Naive thymus-derived CD4-positive, alpha-beta T cell (primary cell): ENCODE data around the gene CSRP1. TPM values are rescaled to one million over a fixed set of nuclear protein-coding genes. Genes with fewer than 3 reads are reported as not detected.
A peak's percentile ranks its signal among the peaks of the same experiment; 100 is the strongest.

Experiments used
- ATAC-seq: fragments of 150-1000 bp; cut with Tn5 transposase; 2 replicates; pipeline ENCODE4 v1.10.0; 2021; ENCODE audit warnings: mild to moderate bottlenecking, moderate library complexity
- CTCF ChIA-PET: fragments of 350-600 bp; sonication (Branson Sonifier 250); formaldehyde crosslinking; loops from one replicate; lab custom pipeline; 2021; ENCODE audit warnings: antibody characterized with exemption; lab: Charles Lee
- POLR2A ChIA-PET: fragments of 350-600 bp; sonication (Branson Sonifier 250); formaldehyde crosslinking; loops from one replicate; lab custom pipeline; 2021; ENCODE audit warnings: antibody characterized with exemption, inconsistent platforms; lab: Charles Lee
- DNase-seq, 9 donors: peaks; one replicate each; pipeline versions ENCODE4 v3.0.0 to v3.0.0-alpha.2; 2020 to 2022; ENCODE audit warnings: mixed read lengths in 1 of 9
- H3K27ac ChIP-seq: one replicate; pipeline ENCODE4 v1.7.0; 2013; ENCODE audit warnings: mild to moderate bottlenecking, low read depth, low read length, moderate library complexity
- H3K27me3 ChIP-seq, 2 donors: one replicate each; pipeline ENCODE4 v1.7.0; 2013; ENCODE audit warnings: low read length in 2 of 2, mild to moderate bottlenecking in 2 of 2, moderate library complexity in 2 of 2; ENCODE audit not compliant: control insufficient read depth in 2 of 2, insufficient read depth in 2 of 2
- H3K36me3 ChIP-seq, 3 experiments: 1 replicate in 2 of 3; 2 replicates in 1 of 3; pipeline ENCODE4 v1.7.0; 2013; ENCODE audit warnings: low read length in 3 of 3, mild to moderate bottlenecking in 3 of 3, moderate library complexity in 1 of 3; ENCODE audit not compliant: insufficient read depth in 3 of 3, control insufficient read depth in 2 of 3
- H3K4me1 ChIP-seq, 2 donors: one replicate each; pipeline ENCODE4 v1.7.0; 2013; ENCODE audit warnings: low read length in 2 of 2, mild to moderate bottlenecking in 2 of 2, moderate library complexity in 1 of 2; ENCODE audit not compliant: control insufficient read depth in 2 of 2, insufficient read depth in 2 of 2
- H3K4me3 ChIP-seq: 2 replicates; pipeline ENCODE4 v1.7.0; 2013; ENCODE audit warnings: mild to moderate bottlenecking, low read length
- H3K9me3 ChIP-seq, 3 experiments: 1 replicate in 2 of 3; 2 replicates in 1 of 3; pipeline ENCODE4 v1.7.0; 2013; ENCODE audit warnings: low read length in 3 of 3; ENCODE audit not compliant: control insufficient read depth in 2 of 3
- H3K27ac Mint-ChIP-seq, 9 donors: one replicate each; pipeline ENCODE4 v1.8.0; 2020 to 2022; ENCODE audit warnings: mixed read lengths in 9 of 9, mild to moderate bottlenecking in 8 of 9, moderate library complexity in 5 of 9, inconsistent platforms in 2 of 9
- H3K27me3 Mint-ChIP-seq, 5 donors: one replicate each; pipeline ENCODE4 v1.8.0; 2021 to 2022; ENCODE audit warnings: mixed read lengths in 5 of 5, mild to moderate bottlenecking in 1 of 5
- H3K36me3 Mint-ChIP-seq, 5 donors: one replicate each; pipeline ENCODE4 v1.8.0; 2020 to 2022; ENCODE audit warnings: mixed read lengths in 5 of 5, mild to moderate bottlenecking in 3 of 5, inconsistent platforms in 1 of 5
- H3K4me1 Mint-ChIP-seq, 7 donors: one replicate each; pipeline ENCODE4 v1.8.0; 2020 to 2022; ENCODE audit warnings: mixed read lengths in 7 of 7, mild to moderate bottlenecking in 3 of 7, inconsistent platforms in 1 of 7
- H3K4me3 Mint-ChIP-seq, 10 donors: one replicate each; pipeline ENCODE4 v1.8.0; 2020 to 2022; ENCODE audit warnings: mild to moderate bottlenecking in 10 of 10, mixed read lengths in 10 of 10, moderate library complexity in 6 of 10, inconsistent platforms in 2 of 10
- H3K9me3 Mint-ChIP-seq, 11 donors: one replicate each; pipeline ENCODE4 v1.8.0; 2020 to 2022; ENCODE audit warnings: mixed read lengths in 11 of 11, mild to moderate bottlenecking in 4 of 11, inconsistent platforms in 1 of 11, moderate library complexity in 1 of 11
- intact Hi-C, 2 donors: fragments of 100-400 bp; cut with micrococcal nuclease; formaldehyde crosslinking; loops; one replicate each; pipeline ENCODE4 v1.15.1; 2023
- polyA plus RNA-seq, 2 donors: library from polyadenylated mRNA; unstranded; fragments of 300-500 nt; fragmentation: Illumina TruSeq; gene quantifications; one replicate each; pipeline ENCODE4 v1.2.3, GENCODE V29; 2021
- total RNA-seq, 6 experiments: library from RNA in 5 of 6; stranded (reverse) in 5 of 6; gene quantifications; 1 replicate in 5 of 6; 2 replicates in 1 of 6; pipeline ENCODE4 v1.2.3 and lab custom pipeline; 2021 to 2026

CSRP1 gene
- total and polyA plus RNA-seq, 7 experiments from 2014 or later, result 24.2 to 83.1 (median 43.6) TPM

- POLR2A ChIA-PET, result no interaction called here
- peaks cover 0 to 21% (median 0%) of the 10 kb centered on the region in 7 donors for H3K4me1 Mint-ChIP-seq
- no peak overlapping the region for H3K27ac Mint-ChIP-seq
Measured at GRCh38 chr1:201489643-201490261, 17.2 kb downstream of the CSRP1 start.

GRCh38 chr1:201488830-201489589, 17.9 kb downstream of the CSRP1 start:
- no peaks in the 10 kb centered on the region for H3K4me1 ChIP-seq
- H3K4me3 Mint-ChIP-seq, result no peak overlapping the region
- POLR2A ChIA-PET, result no interaction called here
- CTCF ChIA-PET, result interaction anchor here (1.2 to 14.3 kb wide), 2 partner anchors 10 to 23 kb away, joined by 4 to 215 read pairs; no protein-coding TSS in a partner anchor
- no peaks in the 10 kb centered on the region for H3K9me3 ChIP-seq
- peaks cover 0 to 72% (median 0%) of the 10 kb centered on the region in 3 experiments for H3K36me3 ChIP-seq
- H3K27me3 ChIP-seq, result no peaks in the 10 kb centered on the region
- H3K36me3 Mint-ChIP-seq, result peaks cover 0 to 30% (median 13%) of the 10 kb centered on the region in 5 donors
- peaks cover 0 to 19% (median 0%) of the 10 kb centered on the region in 7 donors for H3K4me1 Mint-ChIP-seq
- H3K27ac ChIP-seq, result no peak overlapping the region
- intact Hi-C loops, result loop anchor here in 1 of 2 donors (10.0 kb wide), 1 partner anchor 656 kb away; the partner anchor contains the start of gene ARL8A
- ATAC-seq (peak; percentile 81), DNase-seq (no peak)
- H3K27me3 Mint-ChIP-seq, result no peaks in the 10 kb centered on the region
- H3K27ac Mint-ChIP-seq, result no peak overlapping the region
- no peak overlapping the region for H3K4me3 ChIP-seq
- H3K9me3 Mint-ChIP-seq, result peaks cover 0 to under 1% (median 0%) of the 10 kb centered on the region in 11 donors

More at GRCh38 chr1:201489643-201490261, 17.2 kb downstream of the CSRP1 start:
- peaks cover 0 to 2% (median 0%) of the 10 kb centered on the region in 11 donors for H3K9me3 Mint-ChIP-seq
- no peak for DNase-seq
- Histone ChIP-seq H3K36me3 (peaks cover 0 to 72% (median 0%) of the 10 kb centered on the region in 3 experiments), H3K4me1 (no peaks in the 10 kb centered on the region), H3K4me3 (no peak overlapping the region), H3K27ac (no peak overlapping the region), H3K9me3 (no peaks in the 10 kb centered on the region), H3K27me3 (no peaks in the 10 kb centered on the region)
- no peak overlapping the region for H3K4me3 Mint-ChIP-seq
- intact Hi-C loops, result loop anchor here in 1 of 2 donors (10.0 kb wide), 1 partner anchor 655 kb away; the partner anchor contains the start of gene ARL8A
- H3K36me3 Mint-ChIP-seq, result peaks cover 5 to 38% (median 17%) of the 10 kb centered on the region in 5 donors
- ATAC-seq, result peak; percentile 65
- H3K27me3 Mint-ChIP-seq, result no peaks in the 10 kb centered on the region
- CTCF ChIA-PET, result interaction anchor here (1.2 to 14.3 kb wide), 2 partner anchors 10 to 22 kb away, joined by 4 to 215 read pairs; no protein-coding TSS in a partner anchor

- Histone ChIP-seq H3K27me3 (no peaks in the 10 kb centered on the region), H3K36me3 (peaks cover 0 to 63% (median 0%) of the 10 kb centered on the region in 3 experiments), H3K4me3 (no peak overlapping the region), H3K4me1 (no peaks in the 10 kb centered on the region), H3K27ac (no peak overlapping the region), H3K9me3 (no peaks in the 10 kb centered on the region)
- Mint-ChIP-seq H3K9me3 (no peaks in the 10 kb centered on the region), H3K4me1 (peaks cover 0 to 19% (median 0%) of the 10 kb centered on the region in 7 donors), H3K27ac (peak overlapping the region in 1 of 9 donors; percentile 12), H3K36me3 (peaks cover 0 to 19% (median 4%) of the 10 kb centered on the region in 5 donors), H3K4me3 (no peak overlapping the region), H3K27me3 (no peaks in the 10 kb centered on the region)
- ChIA-PET CTCF (interaction anchor here (0.6 to 14.3 kb wide), 2 partner anchors 24 to 35 kb away, joined by 5 to 215 read pairs; no protein-coding TSS in a partner anchor), POLR2A (no interaction called here)
- no peak for ATAC-seq
- intact Hi-C loops, result loop anchor here in 1 of 2 donors (10.0 kb wide), 1 partner anchor 657 kb away; the partner anchor contains the start of gene ARL8A
- no peak for DNase-seq
Measured at GRCh38 chr1:201487742-201488141, 19.2 kb downstream of the CSRP1 start.

- H3K27ac ChIP-seq, result no peak overlapping the region
- H3K27me3 ChIP-seq, result peaks cover 0 to 8% of the 10 kb centered on the region in 2 donors
- ChIA-PET POLR2A (no interaction called here), CTCF (interaction anchor here (0.6 to 14.3 kb wide), 4 partner anchors 13 to 1059 kb away, joined by 3 to 215 read pairs (median 6); no protein-coding TSS in a partner anchor)
- Mint-ChIP-seq H3K4me3 (no peak overlapping the region), H3K4me1 (peaks cover 3 to 25% (median 9%) of the 10 kb centered on the region in 7 donors), H3K9me3 (no peaks in the 10 kb centered on the region), H3K36me3 (peaks cover 0 to 15% (median 3%) of the 10 kb centered on the region in 5 donors), H3K27ac (peak overlapping the region in 2 of 9 donors; percentile 62), H3K27me3 (peaks cover 2 to 8% (median 3%) of the 10 kb centered on the region in 5 donors)
- H3K9me3 ChIP-seq, result no peaks in the 10 kb centered on the region
- peaks cover 0 to 55% (median 0%) of the 10 kb centered on the region in 3 experiments for H3K36me3 ChIP-seq
- intact Hi-C loops, result loop anchor here in 1 of 2 donors (10.0 kb wide), 1 partner anchor 659 kb away; the partner anchor contains the start of gene ARL8A
- H3K4me3 ChIP-seq, result no peak overlapping the region
- peaks cover 9 to 12% of the 10 kb centered on the region in 2 donors for H3K4me1 ChIP-seq
- no peak for DNase-seq
- no peak for ATAC-seq
Measured at GRCh38 chr1:201486187-201486586, 20.7 kb downstream of the CSRP1 start.

- H3K36me3 Mint-ChIP-seq, result peaks cover 0 to 9% (median 2%) of the 10 kb centered on the region in 5 donors
- H3K9me3 Mint-ChIP-seq, result no peaks in the 10 kb centered on the region
- ATAC-seq (no peak), DNase-seq (no peak)
- peaks cover 8 to 26% (median 17%) of the 10 kb centered on the region in 7 donors for H3K4me1 Mint-ChIP-seq
- H3K27me3 Mint-ChIP-seq, result peaks cover 7 to 12% (median 8%) of the 10 kb centered on the region in 5 donors
- intact Hi-C loops, result loop anchor here in 1 of 2 donors (10.0 kb wide), 1 partner anchor 660 kb away; the partner anchor contains the start of gene ARL8A
- H3K27ac Mint-ChIP-seq, result peak overlapping the region in 1 of 9 donors; percentile 56
- peaks cover 0 to 14% of the 10 kb centered on the region in 2 donors for H3K27me3 ChIP-seq
- H3K4me3 Mint-ChIP-seq, result no peak overlapping the region
- ChIA-PET POLR2A (no interaction called here), CTCF (interaction anchor here (2.4 to 14.3 kb wide), 2 partner anchors 26 to 31 kb away, joined by 7 to 215 read pairs; no protein-coding TSS in a partner anchor)
- no peaks in the 10 kb centered on the region for H3K9me3 ChIP-seq
- no peak overlapping the region for H3K27ac ChIP-seq
- H3K36me3 ChIP-seq, result peaks cover 0 to 48% (median 0%) of the 10 kb centered on the region in 3 experiments
- peaks cover 15 to 19% of the 10 kb centered on the region in 2 donors for H3K4me1 ChIP-seq
- H3K4me3 ChIP-seq, result no peak overlapping the region
Measured at GRCh38 chr1:201485184-201485774, 21.6 kb downstream of the CSRP1 start.
